SU-DHL-6 (cell line): ENCODE measurements around the gene CD247.

Experiments
- H2AFZ ChIP-seq: fragments of 200-600 bp; sonication (generic); 2 replicates; pipeline ENCODE4 v1.6.1; 2014; ENCODE audit warnings: low read depth, mild to moderate bottlenecking, moderate library complexity, mixed read lengths, antibody characterized with exemption, low read length; ENCODE audit not compliant: severe bottlenecking
- H3F3A ChIP-seq: fragments of 200-600 bp; shearing (Covaris generic); 2 replicates; pipeline ENCODE4 v1.6.0; 2016; ENCODE audit warnings: antibody characterized with exemption, mild to moderate bottlenecking; ENCODE audit not compliant: insufficient read depth
- H3K27ac ChIP-seq: fragments of 200-600 bp; sonication (generic); 2 replicates; pipeline ENCODE4 v1.5.1; 2016; ENCODE audit warnings: low read depth, mild to moderate bottlenecking, low read length, moderate library complexity, mixed read lengths
- H3K27me3 ChIP-seq: fragments of 200-600 bp; sonication (generic), shearing (Covaris generic); 2 replicates; pipeline ENCODE4 v1.6.0; 2014; ENCODE audit warnings: mild to moderate bottlenecking, low read length
- H3K36me3 ChIP-seq: fragments of 200-600 bp; sonication (generic); 2 replicates; pipeline ENCODE4 v1.6.1; 2014; ENCODE audit warnings: mild to moderate bottlenecking, low read length, mixed read lengths
- H3K4me2 ChIP-seq: fragments of 300-600, 200-600 bp; shearing (Covaris generic), sonication (generic); 2 replicates; pipeline ENCODE4 v1.6.0; 2014; ENCODE audit warnings: low read length, low read depth, mild to moderate bottlenecking; ENCODE audit not compliant: poor library complexity, severe bottlenecking
- H3K4me3 ChIP-seq: fragments of 200-600 bp; sonication (generic); 2 replicates; pipeline ENCODE4 v1.5.1; 2014; ENCODE audit warnings: antibody characterized with exemption, low read length, mild to moderate bottlenecking, mixed read lengths; ENCODE audit not compliant: insufficient read depth, poor library complexity, severe bottlenecking
- H3K79me2 ChIP-seq: fragments of 200-600 bp; sonication (generic); 2 replicates; pipeline ENCODE4 v1.6.1; 2014; ENCODE audit warnings: mild to moderate bottlenecking, low read length, moderate library complexity; ENCODE audit not compliant: insufficient read depth
- H3K9ac ChIP-seq: fragments of 200-600 bp; sonication (generic); 2 replicates; pipeline ENCODE4 v1.7.0; 2014; ENCODE audit warnings: mild to moderate bottlenecking, low read length
- H3K9me2 ChIP-seq: fragments of 200-600 bp; sonication (generic); replicated peaks from 2 replicates; pipeline ENCODE4 v1.6.1; 2014; ENCODE audit warnings: low read length; ENCODE audit not compliant: insufficient read depth
- H3K9me3 ChIP-seq: fragments of 200-600 bp; sonication (generic); 2 replicates; pipeline ENCODE4 v1.6.1; 2014; ENCODE audit warnings: low read length, mixed read lengths; ENCODE audit not compliant: insufficient read depth
- H4K20me1 ChIP-seq: fragments of 200-600 bp; sonication (generic); 2 replicates; pipeline ENCODE4 v1.6.1; 2014; ENCODE audit warnings: low read depth, mild to moderate bottlenecking, antibody characterized with exemption, low read length, moderate library complexity, mixed read lengths
- CTCF ChIP-seq: fragments of 200-600 bp; sonication (generic); IDR thresholded peaks from one replicate; pipeline ENCODE4 v1.5.1; 2017; ENCODE audit warnings: antibody characterized with exemption, mild to moderate bottlenecking, low read length, moderate library complexity; ENCODE audit not compliant: insufficient read depth, poor library complexity, severe bottlenecking
- EZH2phosphoT487 ChIP-seq: fragments of 200-600 bp; sonication (generic), shearing (Covaris generic); conservative IDR thresholded peaks from 2 replicates; pipeline ENCODE4 v1.6.1; 2018; ENCODE audit warnings: mild to moderate bottlenecking, antibody characterized with exemption, low read length, moderate library complexity, mixed read lengths

Gene CD247

DNA sequence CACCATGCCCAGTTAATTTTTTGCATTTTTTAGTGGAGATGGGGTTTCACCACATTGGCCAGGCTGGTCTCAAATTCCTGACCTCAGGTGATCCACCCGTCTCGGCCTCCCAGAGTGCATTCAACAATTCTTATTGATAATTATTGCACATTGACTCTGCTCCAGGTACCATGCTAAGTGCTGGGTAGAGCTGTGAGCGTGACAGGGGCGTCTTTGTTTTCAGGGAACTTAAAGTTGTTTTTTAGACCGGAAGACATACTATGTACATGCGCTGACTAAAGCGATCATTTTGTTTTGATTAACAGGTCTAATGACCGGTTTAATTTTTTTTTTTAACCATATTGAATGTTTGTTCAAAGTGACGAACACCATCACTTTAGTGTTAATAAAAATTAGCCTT is 4.0 kb downstream of the CD247 start:
- H3K36me3 ChIP-seq, result no peaks in the 10 kb centered on the region
- H3K79me2 ChIP-seq, result no peaks in the 10 kb centered on the region
- TF ChIP-seq CTCF (no peak), EZH2phosphoT487 (no peak)

DNA sequence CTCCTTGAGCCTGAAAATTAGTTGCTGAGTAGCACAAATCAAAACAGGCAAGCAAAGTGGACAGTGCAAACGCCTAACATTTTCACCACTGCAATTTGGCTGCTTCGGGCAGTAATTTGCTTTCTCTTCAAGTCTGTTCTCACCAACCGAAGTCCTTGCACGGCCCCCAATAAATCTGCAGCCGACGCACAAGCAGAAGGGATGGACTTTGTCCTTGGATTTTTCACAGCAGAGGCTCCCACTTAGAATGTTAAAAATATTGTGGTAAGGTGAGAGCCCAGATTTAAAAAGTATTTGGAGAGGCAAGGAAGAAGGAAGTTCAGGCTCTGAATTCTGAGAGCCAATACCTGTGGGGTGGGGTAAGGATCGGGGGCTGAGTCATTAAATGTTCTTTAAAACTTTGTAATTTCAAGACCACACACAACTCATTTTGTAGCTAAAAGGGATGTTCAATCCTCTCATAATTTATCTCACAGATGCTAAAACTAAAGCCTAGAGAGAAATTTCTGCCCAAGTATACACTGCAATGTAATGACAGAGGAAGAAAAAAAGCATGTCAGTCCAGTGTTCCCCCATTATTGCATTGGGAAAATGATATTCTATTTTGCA is 6.2 kb downstream of the CD247 start:
- no peaks in the 10 kb centered on the region for H3K9me3 ChIP-seq
- TF ChIP-seq CTCF (no peak), EZH2phosphoT487 (no peak)
- H3K36me3 ChIP-seq, result no peaks in the 10 kb centered on the region
- no peaks in the 10 kb centered on the region for H3K79me2 ChIP-seq
- H2AFZ ChIP-seq, result no peak overlapping the region
- no peaks in the 10 kb centered on the region for H3K27me3 ChIP-seq
- H3K4me2 ChIP-seq, result no peak overlapping the region
- H3K27ac ChIP-seq, result no peak overlapping the region
- H3F3A ChIP-seq, result no peaks in the 10 kb centered on the region
- no peaks in the 10 kb centered on the region for H3K9me2 ChIP-seq
- no peak overlapping the region for H3K9ac ChIP-seq
- H4K20me1 ChIP-seq, result no peaks in the 10 kb centered on the region
- H3K4me3 ChIP-seq, result no peak overlapping the region

More for the DNA sequence above, 4.0 kb downstream of the CD247 start:
- no peak overlapping the region for H3K27ac ChIP-seq
- H3K9me3 ChIP-seq, result no peaks in the 10 kb centered on the region
- no peak overlapping the region for H2AFZ ChIP-seq
- H4K20me1 ChIP-seq, result no peaks in the 10 kb centered on the region
- H3K9me2 ChIP-seq, result no peaks in the 10 kb centered on the region
- no peak overlapping the region for H3K9ac ChIP-seq
- no peak overlapping the region for H3K4me2 ChIP-seq
- H3K27me3 ChIP-seq, result no peaks in the 10 kb centered on the region
- H3F3A ChIP-seq, result no peaks in the 10 kb centered on the region
- H3K4me3 ChIP-seq, result no peak overlapping the region

- no peaks in the 10 kb centered on the region for H3K36me3 ChIP-seq
- H3K9me3 ChIP-seq, result no peaks in the 10 kb centered on the region
- H3K27ac ChIP-seq, result no peak overlapping the region
- no peak overlapping the region for H3K9ac ChIP-seq
- H3K9me2 ChIP-seq, result no peaks in the 10 kb centered on the region
- H4K20me1 ChIP-seq, result no peaks in the 10 kb centered on the region
- H3K27me3 ChIP-seq, result no peaks in the 10 kb centered on the region
- no peak overlapping the region for H2AFZ ChIP-seq
- no peak overlapping the region for H3K4me2 ChIP-seq
- H3K4me3 ChIP-seq, result no peak overlapping the region
- no peaks in the 10 kb centered on the region for H3K79me2 ChIP-seq
- no peaks in the 10 kb centered on the region for H3F3A ChIP-seq
- no peak for TF ChIP-seq EZH2phosphoT487
- no peak for TF ChIP-seq CTCF
Measured at GRCh38 chr1:167511374-167511986, 6.8 kb downstream of the CD247 start.
